Measurements from ENCODE around the gene CACNA1H.

CACNA1H gene

DNA sequence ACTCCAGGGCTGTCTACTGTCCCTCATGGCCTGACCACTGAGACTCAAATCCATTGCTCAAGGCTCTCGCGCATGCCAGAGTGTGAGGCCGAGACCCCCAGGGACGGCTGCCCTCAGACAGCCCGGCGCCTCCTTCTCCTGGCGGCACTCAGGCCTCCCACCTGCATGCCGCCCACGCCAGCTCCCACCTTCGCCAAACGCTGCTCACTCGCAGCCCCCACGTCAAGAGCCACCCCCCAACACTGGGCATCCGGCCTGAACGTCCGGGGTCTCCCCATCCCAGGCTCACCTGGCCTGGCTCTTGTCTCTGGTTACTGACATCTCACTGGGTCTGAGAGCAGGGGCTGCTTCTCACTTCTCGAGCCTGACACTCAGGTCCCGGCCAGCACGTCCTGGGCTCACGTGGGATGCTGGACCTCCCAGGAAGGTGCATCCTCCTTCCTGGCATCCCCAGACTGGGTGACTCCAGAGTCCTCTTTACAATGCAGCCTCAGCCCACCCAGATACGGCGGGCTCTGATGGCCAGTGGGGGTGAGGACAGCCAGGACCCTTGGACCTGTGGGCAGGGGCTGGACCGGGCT is 12.2 kb upstream of the CACNA1H start:
- FAIRE-seq = no peak
- no peak for DNase-seq (ENCODE audit: extremely low spot score, insufficient read length, low read depth)

DNA sequence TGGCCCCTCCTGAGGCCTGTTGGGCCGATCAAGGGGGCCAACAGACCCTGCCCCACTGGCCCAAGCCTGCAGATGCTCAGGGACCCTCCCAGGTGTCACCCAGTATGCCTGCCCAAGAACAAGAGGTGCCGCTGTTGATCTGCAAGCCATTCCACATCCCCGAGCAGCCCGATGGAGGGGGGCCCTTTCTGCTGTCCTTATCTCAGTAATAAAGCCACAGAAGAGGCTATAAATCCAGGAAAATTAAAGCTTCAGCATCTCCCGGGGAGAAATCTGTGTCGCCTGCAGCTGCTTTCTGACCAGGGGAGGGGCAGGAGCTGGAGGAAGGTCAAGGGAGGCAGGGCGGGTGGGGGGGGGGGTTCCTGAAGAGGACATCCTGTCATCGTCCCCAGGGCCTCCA is 11.7 kb upstream of the CACNA1H start:
- no peak for FAIRE-seq
- no peak for DNase-seq (ENCODE audit: extremely low spot score, insufficient read length, low read depth)

GRCh38 chr16:1141716-1142115 is 11.2 kb upstream of the CACNA1H start:
- DNase-seq (ENCODE audit: extremely low spot score, insufficient read length, low read depth) (no peak), FAIRE-seq (no peak)

- no peak for FAIRE-seq
- no peak for DNase-seq (ENCODE audit: extremely low spot score, insufficient read length, low read depth)
These were observed 10.0 kb upstream of the CACNA1H start for GRCh38 chr16:1142911-1143310.

- no peak for DNase-seq (ENCODE audit: extremely low spot score, insufficient read length, low read depth)
- no peak for FAIRE-seq
These were observed 9.0 kb upstream of the CACNA1H start for GRCh38 chr16:1143761-1144450.

- FAIRE-seq (no peak), DNase-seq (ENCODE audit: extremely low spot score, insufficient read length, low read depth) (no peak)
These were observed 8.2 kb upstream of the CACNA1H start for GRCh38 chr16:1144476-1145382.

GRCh38 chr16:1145383-1146100 is 7.4 kb upstream of the CACNA1H start:
- DNase-seq (ENCODE audit: extremely low spot score, insufficient read length, low read depth) (no peak), FAIRE-seq (no peak)

- DNase-seq (ENCODE audit: extremely low spot score, insufficient read length, low read depth) (no peak), FAIRE-seq (no peak)
These were observed 6.5 kb upstream of the CACNA1H start for GRCh38 chr16:1146409-1146808.

DNA sequence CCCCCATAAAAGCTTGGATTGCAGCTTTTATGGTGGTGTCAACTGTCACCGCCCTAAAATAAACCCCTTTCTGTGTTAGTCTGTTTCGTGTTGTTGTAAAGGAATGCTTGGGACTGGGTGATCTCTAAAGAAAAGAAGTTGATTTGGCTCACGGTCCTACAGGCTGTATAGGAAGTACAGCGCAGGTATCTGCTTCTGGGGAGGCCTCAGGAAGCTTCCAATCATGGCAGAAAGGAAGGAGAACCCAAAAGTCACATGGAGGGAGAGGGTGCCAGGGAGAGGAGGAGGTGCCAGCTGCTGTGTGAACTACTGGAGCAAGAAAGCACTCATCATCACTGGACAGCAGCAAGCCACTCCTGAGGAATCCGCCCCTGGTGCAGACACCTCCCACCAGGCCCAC is 5.9 kb upstream of the CACNA1H start:
- FAIRE-seq (no peak), DNase-seq (ENCODE audit: extremely low spot score, insufficient read length, low read depth) (no peak)

- no peak for DNase-seq (ENCODE audit: extremely low spot score, insufficient read length, low read depth)
- no peak for FAIRE-seq
These were observed 3.7 kb upstream of the CACNA1H start for GRCh38 chr16:1149101-1149636.

- no peak for DNase-seq (ENCODE audit: extremely low spot score, insufficient read length, low read depth)
- no peak for FAIRE-seq
These were observed 2.4 kb upstream of the CACNA1H start for GRCh38 chr16:1150511-1150982.

GRCh38 chr16:1151424-1152122 is 1.3 kb upstream of the CACNA1H start:
- DNase-seq (ENCODE audit: extremely low spot score, insufficient read length, low read depth) (no peak), FAIRE-seq (no peak)

- FAIRE-seq = no peak
- no peak for DNase-seq (ENCODE audit: extremely low spot score, insufficient read length, low read depth)
These were observed 725 bp upstream of the CACNA1H start for GRCh38 chr16:1152123-1152638.

DNA sequence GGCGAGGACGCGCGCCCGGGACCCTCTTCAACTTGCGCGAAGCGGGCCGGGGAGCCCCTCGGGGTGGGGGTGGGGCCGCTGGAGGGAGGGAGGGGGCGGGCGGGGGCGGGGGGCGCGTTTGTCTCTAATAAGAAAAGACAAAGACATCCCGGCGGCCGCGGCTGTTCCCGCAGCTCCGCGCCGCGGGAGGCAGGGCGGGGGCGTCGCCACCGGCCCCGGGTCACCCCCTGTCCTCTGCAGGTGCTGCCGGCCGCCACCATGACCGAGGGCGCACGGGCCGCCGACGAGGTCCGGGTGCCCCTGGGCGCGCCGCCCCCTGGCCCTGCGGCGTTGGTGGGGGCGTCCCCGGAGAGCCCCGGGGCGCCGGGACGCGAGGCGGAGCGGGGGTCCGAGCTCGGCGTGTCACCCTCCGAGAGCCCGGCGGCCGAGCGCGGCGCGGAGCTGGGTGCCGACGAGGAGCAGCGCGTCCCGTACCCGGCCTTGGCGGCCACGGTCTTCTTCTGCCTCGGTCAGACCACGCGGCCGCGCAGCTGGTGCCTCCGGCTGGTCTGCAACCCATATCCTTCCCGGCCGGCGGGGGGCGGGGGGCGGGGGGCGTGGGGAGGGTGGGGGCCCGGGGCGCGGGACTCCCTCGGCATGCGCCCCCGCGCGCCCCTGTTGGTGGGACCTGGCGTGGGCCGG is 714 bp downstream of the CACNA1H start:
- FAIRE-seq (no peak), DNase-seq (ENCODE audit: extremely low spot score, insufficient read length, low read depth) (no peak)

DNA sequence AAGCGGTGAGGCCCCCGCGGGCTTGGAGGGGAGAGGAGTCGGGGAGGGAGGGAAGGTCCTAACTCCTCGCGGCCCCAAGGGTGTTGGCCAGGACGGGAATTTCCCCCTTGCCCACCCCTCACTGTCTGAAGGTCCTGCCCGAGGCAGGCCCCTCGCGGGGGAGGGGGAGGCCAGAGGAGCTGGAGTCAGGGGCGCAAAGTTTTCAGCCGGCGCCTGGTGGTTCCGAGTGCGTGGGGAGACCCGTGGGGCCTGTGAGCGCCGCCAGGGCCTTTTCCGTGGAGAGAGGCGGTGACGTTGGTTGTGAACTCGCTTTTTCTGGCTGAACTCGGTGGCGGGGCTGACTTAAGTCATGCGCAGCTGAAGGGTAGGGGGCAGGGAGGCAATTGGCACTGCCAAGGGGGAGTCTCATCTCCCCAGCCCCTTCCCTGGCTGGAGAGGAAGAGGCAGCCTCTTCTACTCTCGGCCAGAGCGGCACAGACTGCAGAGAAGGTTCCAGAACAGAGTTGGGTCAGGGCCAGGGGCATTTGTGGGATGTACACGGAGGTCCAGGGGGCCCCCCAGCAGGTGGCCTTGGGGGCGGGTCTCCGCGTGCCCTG is 1.5 kb downstream of the CACNA1H start:
- DNase-seq (ENCODE audit: extremely low spot score, insufficient read length, low read depth) = no peak
- FAIRE-seq = no peak

DNA sequence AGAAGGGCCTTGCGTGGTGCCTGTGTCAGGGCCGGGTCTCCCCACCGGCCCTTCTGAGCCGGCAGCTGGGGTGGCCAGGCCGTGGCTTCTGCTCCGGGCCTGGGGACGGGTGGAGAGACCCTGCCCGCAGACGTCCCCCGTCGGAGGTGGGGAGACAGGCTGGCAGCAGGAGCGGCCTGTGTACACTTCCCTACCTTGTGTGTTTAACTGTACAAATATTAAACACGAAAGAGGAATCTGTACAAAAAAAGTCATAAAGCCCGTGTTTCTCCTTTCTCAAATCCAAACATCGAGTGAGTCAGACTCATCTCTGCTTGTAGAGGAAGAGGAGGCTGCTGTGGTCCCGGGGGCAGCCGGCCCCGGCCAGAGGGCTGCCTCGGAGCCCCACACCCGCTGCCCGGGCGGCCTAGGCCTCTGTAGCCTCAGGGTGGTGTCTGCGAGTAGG is 2.0 kb downstream of the CACNA1H start:
- FAIRE-seq (no peak), DNase-seq (ENCODE audit: extremely low spot score, insufficient read length, low read depth) (no peak)

DNA sequence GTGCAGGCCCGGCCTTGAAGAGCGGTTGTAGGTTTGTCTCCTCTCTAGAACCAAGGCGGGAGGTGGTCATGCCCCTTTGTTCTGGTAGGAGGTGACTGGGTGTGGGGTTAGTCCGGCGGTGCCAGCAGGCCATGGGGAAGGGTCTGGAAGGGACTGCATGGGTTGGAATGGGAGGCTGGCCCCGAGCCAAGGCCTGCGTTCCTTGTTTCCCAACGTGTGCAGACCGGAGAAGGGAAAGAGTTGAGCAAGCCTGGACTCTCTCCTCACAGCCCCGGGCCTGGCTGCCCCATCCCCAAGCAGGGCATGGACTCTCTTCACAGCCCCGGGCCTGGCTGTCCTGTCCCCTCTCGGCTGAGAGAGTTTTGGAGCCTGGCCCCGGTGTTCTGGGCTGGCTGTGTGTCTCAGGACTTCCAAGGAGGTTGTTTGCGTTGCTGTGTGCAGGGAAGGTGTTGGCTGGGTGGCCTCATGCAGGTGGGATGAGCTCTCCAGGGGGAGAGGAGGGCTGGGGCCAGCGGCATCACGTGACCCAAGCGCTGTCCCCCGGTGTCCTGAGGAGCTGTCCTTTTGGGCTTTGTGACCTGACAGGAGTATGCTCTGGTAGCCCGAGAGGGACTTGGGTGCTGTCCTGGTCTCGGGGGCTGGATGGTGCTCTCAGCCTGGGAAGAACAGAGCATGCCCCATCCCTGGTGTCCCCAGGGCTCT is 2.6 kb downstream of the CACNA1H start:
- no peak for DNase-seq (ENCODE audit: extremely low spot score, insufficient read length, low read depth)
- FAIRE-seq = no peak

All from GM18507 (cell line).